HCT116 (cell line): ENCODE data around the gene FHIT. TPM values are rescaled to one million over a fixed set of nuclear protein-coding genes. Genes with fewer than 3 reads are reported as not detected.

Source experiments
- ATAC-seq: fragments of 200-7000 bp; cut with Tn5 transposase; 2 replicates; pipeline ENCODE4 v1.9.1; 2020; ENCODE audit warnings: mild to moderate bottlenecking, moderate library complexity
- BruUV-seq: library from RNA; stranded (reverse); fragments of 400-500 nt; replicated peaks from 2 replicates; lab custom pipeline; 2021; lab: Mats Ljungman, UMichigan
- CTCF ChIA-PET: fragments of 300-600 bp; sonication (Branson Sonifier 250); formaldehyde crosslinking; loops from one replicate; lab custom pipeline; 2021; ENCODE audit warnings: antibody characterized with exemption; lab: Charles Lee
- POLR2A ChIA-PET: fragments of 300-600, 350-600 bp; sonication (Branson Sonifier 250); formaldehyde crosslinking; loops from one replicate; lab custom pipeline; 2021; ENCODE audit warnings: antibody characterized with exemption; lab: Charles Lee
- RAD21 ChIA-PET, 2 experiments: fragments of 300-600 bp; sonication (Branson Sonifier 250); formaldehyde crosslinking; loops; one replicate each; lab custom pipeline; 2023; ENCODE audit warnings: low total read pairs in 2 of 2; ENCODE audit not compliant: uncharacterized antibody in 2 of 2, unreplicated experiment in 2 of 2, low non-redundant PET in 1 of 2; lab: Charles Lee
- DNase-seq: peaks from one replicate; pipeline ENCODE4 v3.0.0-alpha.2; 2010; ENCODE audit warnings: low read depth, low spot score
- H2AFZ ChIP-seq: fragments of 200-600 bp; shearing (Covaris generic), sonication (generic); 2 replicates; pipeline ENCODE4 v1.6.1; 2017; ENCODE audit warnings: low read depth, mixed run types, mixed read lengths, antibody characterized with exemption, low read length; ENCODE audit not compliant: poor library complexity, severe bottlenecking
- H3K27ac ChIP-seq: 2 replicates; pipeline ENCODE4 v1.5.1; 2012; ENCODE audit warnings: low read depth, low read length
- H3K27me3 ChIP-seq: fragments of 200-600 bp; sonication (generic); 2 replicates; pipeline ENCODE4 v1.6.1; 2016; ENCODE audit warnings: mixed run types, low read length, mixed read lengths; ENCODE audit not compliant: insufficient read depth
- H3K36me3 ChIP-seq, 2 experiments: fragments of 200-500 bp in 1 of 2; fragments of 200-600 bp in 1 of 2; sonication (Bioruptor generic) in 1 of 2; sonication (generic) in 1 of 2; 2 replicates each; pipeline versions ENCODE4 v1.5.1 to v1.6.1; 2014 to 2016; ENCODE audit warnings: low read length in 2 of 2, inconsistent platforms in 1 of 2, mixed read lengths in 1 of 2, mixed run types in 1 of 2; ENCODE audit not compliant: insufficient read depth in 2 of 2, control insufficient read depth in 1 of 2
- H3K4me1 ChIP-seq, 2 experiments: fragments of 200-600 bp in 1 of 2; sonication (generic) in 1 of 2; 2 replicates each; pipeline versions ENCODE4 v1.5.1 to v1.6.1; 2012 to 2017; ENCODE audit warnings: low read length in 2 of 2, inconsistent platforms in 1 of 2, mild to moderate bottlenecking in 1 of 2, mixed read lengths in 1 of 2, mixed run types in 1 of 2, moderate library complexity in 1 of 2; ENCODE audit not compliant: insufficient read depth in 2 of 2, control insufficient read depth in 1 of 2
- H3K4me2 ChIP-seq: fragments of 200-600 bp; sonication (generic); 2 replicates; pipeline ENCODE4 v1.6.1; 2017; ENCODE audit warnings: mixed run types, low read length, mixed read lengths
- H3K4me3 ChIP-seq, 2 experiments: fragments of 200-600 bp in 1 of 2; sonication (generic) in 1 of 2; replicated peaks in 1 of 2; 2 replicates each; pipeline ENCODE4 v1.5.1; 2011 to 2016; ENCODE audit warnings: low read length in 2 of 2, control low read depth in 1 of 2, low read depth in 1 of 2, mild to moderate bottlenecking in 1 of 2, mixed read lengths in 1 of 2, mixed run types in 1 of 2
- H3K79me2 ChIP-seq: fragments of 200-600 bp; sonication (generic); 2 replicates; pipeline ENCODE4 v1.6.1; 2017; ENCODE audit warnings: mild to moderate bottlenecking, mixed run types, low read length, moderate library complexity, mixed read lengths; ENCODE audit not compliant: insufficient read depth
- H3K9ac ChIP-seq: fragments of 200-600 bp; sonication (generic); 2 replicates; pipeline ENCODE4 v1.6.1; 2016; ENCODE audit warnings: low read length, mixed read lengths
- H3K9me2 ChIP-seq: fragments of 200-600 bp; sonication (generic), shearing (Covaris generic); 2 replicates; pipeline ENCODE4 v1.6.1; 2017; ENCODE audit warnings: mixed run types, mild to moderate bottlenecking, moderate library complexity; ENCODE audit not compliant: insufficient read depth
- H3K9me3 ChIP-seq, 2 experiments: fragments of 200-500 bp in 1 of 2; fragments of 200-600 bp in 1 of 2; sonication (Bioruptor generic) in 1 of 2; sonication (generic) in 1 of 2; 2 replicates each; pipeline ENCODE4 v1.6.1; 2014 to 2017; ENCODE audit warnings: low read length in 2 of 2, mixed read lengths in 2 of 2, inconsistent platforms in 1 of 2, low read depth in 1 of 2, mild to moderate bottlenecking in 1 of 2, mixed run types in 1 of 2, moderate library complexity in 1 of 2; ENCODE audit not compliant: control insufficient read depth in 1 of 2, insufficient read depth in 1 of 2
- H4K20me1 ChIP-seq: fragments of 200-600 bp; sonication (generic), shearing (Covaris generic); 2 replicates; pipeline ENCODE4 v1.6.1; 2017; ENCODE audit warnings: mixed run types, mild to moderate bottlenecking, moderate library complexity; ENCODE audit not compliant: insufficient read depth
- CBX3 ChIP-seq: IDR thresholded peaks from 2 replicates; pipeline ENCODE4 v1.6.1; 2012; ENCODE audit warnings: low read depth
- CEBPB ChIP-seq: IDR thresholded peaks from 2 replicates; pipeline ENCODE4 v1.6.1; 2012; ENCODE audit warnings: low read depth
- EGR1 ChIP-seq: IDR thresholded peaks from 2 replicates; pipeline ENCODE4 v1.6.1; 2012; ENCODE audit warnings: low read depth
- ELF1 ChIP-seq: IDR thresholded peaks from 2 replicates; pipeline ENCODE4 v1.6.1; 2012; ENCODE audit warnings: low read depth, borderline replicate concordance
- EZH2 ChIP-seq: fragments of 200-600 bp; sonication (generic); IDR thresholded peaks from 2 replicates; pipeline ENCODE4 v1.6.1; 2017; ENCODE audit warnings: antibody characterized with exemption, mixed run types
- EZH2phosphoT487 ChIP-seq: fragments of 200-600 bp; IDR thresholded peaks from 2 replicates; pipeline ENCODE4 v1.6.1; 2018; ENCODE audit warnings: antibody characterized with exemption, borderline replicate concordance
- FOSL1 ChIP-seq: IDR thresholded peaks from 2 replicates; pipeline ENCODE4 v1.6.1; 2012; ENCODE audit warnings: low read depth
- JUND ChIP-seq: IDR thresholded peaks from 2 replicates; pipeline ENCODE4 v1.6.1; 2012
- POLR2AphosphoS5 ChIP-seq: IDR thresholded peaks from 2 replicates; pipeline ENCODE4 v1.6.1; 2011; ENCODE audit warnings: mild to moderate bottlenecking, low read depth, low read length, moderate library complexity
- RAD21 ChIP-seq: IDR thresholded peaks from 2 replicates; pipeline ENCODE4 v1.6.1; 2012; ENCODE audit warnings: low read depth, mild to moderate bottlenecking
- SIN3A ChIP-seq: IDR thresholded peaks from 2 replicates; pipeline ENCODE4 v1.6.1; 2012; ENCODE audit warnings: low read depth
- SP1 ChIP-seq: IDR thresholded peaks from 2 replicates; pipeline ENCODE4 v1.6.1; 2012; ENCODE audit warnings: low read depth
- SRF ChIP-seq: IDR thresholded peaks from 2 replicates; pipeline ENCODE4 v1.6.1; 2012; ENCODE audit warnings: low read depth
- YY1 ChIP-seq: IDR thresholded peaks from 2 replicates; pipeline ENCODE4 v1.6.1; 2011; ENCODE audit warnings: low read length, low read depth, moderate library complexity, mild to moderate bottlenecking; ENCODE audit not compliant: insufficient replicate concordance; ENCODE audit errors: extremely low read depth
- ZFX ChIP-seq: fragments of 450-650 bp; IDR thresholded peaks from 2 replicates; pipeline ENCODE4 v1.6.1; 2017
- intact Hi-C: fragments of 100-400 bp; cut with micrococcal nuclease; formaldehyde crosslinking; loops from 2 replicates; pipeline ENCODE4 v1.10.0; 2022
- total RNA-seq: library from RNA; stranded (reverse); gene quantifications from one replicate; pipeline ENCODE4 v1.2.1, GENCODE V29; 2021; ENCODE audit not compliant: unreplicated experiment
- TF ChIP-seq, protein P1 (sequence below): IDR thresholded peaks from 2 replicates; pipeline ENCODE4 v1.6.1; 2012; ENCODE audit warnings: low read depth
- TF ChIP-seq, protein P2 (sequence below), 3 experiments: fragments of 200-600 bp in 1 of 3; sonication (generic) in 1 of 3; IDR thresholded peaks in 2 of 3; conservative IDR thresholded peaks in 1 of 3; 2 replicates each; pipeline ENCODE4 v1.5.1; 2012 to 2017; ENCODE audit warnings: low read depth in 2 of 3, low read length in 2 of 3, antibody characterized with exemption in 1 of 3, borderline replicate concordance in 1 of 3, control low read depth in 1 of 3, mild to moderate bottlenecking in 1 of 3, mixed read lengths in 1 of 3, mixed run types in 1 of 3, moderate library complexity in 1 of 3; ENCODE audit not compliant: insufficient read depth in 1 of 3
- TF ChIP-seq, protein P3 (sequence below): IDR thresholded peaks from 2 replicates; pipeline ENCODE4 v1.6.1; 2011; ENCODE audit warnings: mild to moderate bottlenecking, low read length, moderate library complexity; ENCODE audit not compliant: insufficient replicate concordance; ENCODE audit errors: extremely low read depth
- TF ChIP-seq, protein P4 (sequence below): IDR thresholded peaks from 2 replicates; pipeline ENCODE4 v1.6.1; 2012

The FHIT gene
- total RNA-seq, 1 experiment from 2014 or later: 20.1 TPM

DNA sequence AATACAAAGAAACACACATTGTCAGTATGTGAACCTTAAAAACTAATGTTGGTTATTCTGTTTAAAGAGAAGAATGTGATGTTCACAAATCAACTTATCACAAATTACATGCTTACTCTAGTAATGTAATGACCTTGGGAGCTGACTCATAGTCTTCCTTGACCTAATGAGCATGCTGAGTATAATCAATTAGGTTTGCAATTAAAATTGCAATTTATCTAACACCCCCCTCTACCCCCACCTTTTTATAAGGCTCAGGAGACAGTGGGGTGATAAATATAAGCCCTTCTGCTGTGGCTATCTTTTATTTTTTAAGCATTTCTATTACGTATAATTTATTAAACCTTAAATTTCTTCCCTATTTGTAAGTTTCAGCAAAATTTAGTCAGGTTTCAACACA lies 1253.7 kb downstream of the FHIT start:
- H3K79me2 ChIP-seq: no peaks in the 10 kb centered on the region
- no peaks in the 10 kb centered on the region for H3K36me3 ChIP-seq

More for the DNA sequence above, 1253.7 kb downstream of the FHIT start:
- Histone ChIP-seq H3K27me3 (0 out of 2 replicates have a peak, but pooled peaks cover 8% of the 10 kb centered on the region), H3K9ac (no peak overlapping the region), H3K4me2 (no peak overlapping the region), H3K4me1 (no peaks in the 10 kb centered on the region), H2AFZ (no peak overlapping the region), H4K20me1 (no peaks in the 10 kb centered on the region), H3K4me3 (no peak overlapping the region), H3K27ac (no peak overlapping the region), H3K9me3 (no peaks in the 10 kb centered on the region)
- BruUV-seq: no TSS peak
- ChIA-PET POLR2A (no interaction called here), RAD21 (no interaction called here)
- ATAC-seq (no peak), DNase-seq (no peak)
- TF ChIP-seq, protein P1, sequence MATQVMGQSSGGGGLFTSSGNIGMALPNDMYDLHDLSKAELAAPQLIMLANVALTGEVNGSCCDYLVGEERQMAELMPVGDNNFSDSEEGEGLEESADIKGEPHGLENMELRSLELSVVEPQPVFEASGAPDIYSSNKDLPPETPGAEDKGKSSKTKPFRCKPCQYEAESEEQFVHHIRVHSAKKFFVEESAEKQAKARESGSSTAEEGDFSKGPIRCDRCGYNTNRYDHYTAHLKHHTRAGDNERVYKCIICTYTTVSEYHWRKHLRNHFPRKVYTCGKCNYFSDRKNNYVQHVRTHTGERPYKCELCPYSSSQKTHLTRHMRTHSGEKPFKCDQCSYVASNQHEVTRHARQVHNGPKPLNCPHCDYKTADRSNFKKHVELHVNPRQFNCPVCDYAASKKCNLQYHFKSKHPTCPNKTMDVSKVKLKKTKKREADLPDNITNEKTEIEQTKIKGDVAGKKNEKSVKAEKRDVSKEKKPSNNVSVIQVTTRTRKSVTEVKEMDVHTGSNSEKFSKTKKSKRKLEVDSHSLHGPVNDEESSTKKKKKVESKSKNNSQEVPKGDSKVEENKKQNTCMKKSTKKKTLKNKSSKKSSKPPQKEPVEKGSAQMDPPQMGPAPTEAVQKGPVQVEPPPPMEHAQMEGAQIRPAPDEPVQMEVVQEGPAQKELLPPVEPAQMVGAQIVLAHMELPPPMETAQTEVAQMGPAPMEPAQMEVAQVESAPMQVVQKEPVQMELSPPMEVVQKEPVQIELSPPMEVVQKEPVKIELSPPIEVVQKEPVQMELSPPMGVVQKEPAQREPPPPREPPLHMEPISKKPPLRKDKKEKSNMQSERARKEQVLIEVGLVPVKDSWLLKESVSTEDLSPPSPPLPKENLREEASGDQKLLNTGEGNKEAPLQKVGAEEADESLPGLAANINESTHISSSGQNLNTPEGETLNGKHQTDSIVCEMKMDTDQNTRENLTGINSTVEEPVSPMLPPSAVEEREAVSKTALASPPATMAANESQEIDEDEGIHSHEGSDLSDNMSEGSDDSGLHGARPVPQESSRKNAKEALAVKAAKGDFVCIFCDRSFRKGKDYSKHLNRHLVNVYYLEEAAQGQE: no peak
- TF ChIP-seq YY1 (no peak), JUND (no peak), POLR2AphosphoS5 (no peak), EZH2 (no peak), ELF1 (no peak), SIN3A (no peak), EZH2phosphoT487 (no peak), EGR1 (no peak), FOSL1 (no peak), SP1 (no peak), CBX3 (no peak), CEBPB (no peak), SRF (no peak), RAD21 (no peak), ZFX (no peak)
- TF ChIP-seq, protein P2, sequence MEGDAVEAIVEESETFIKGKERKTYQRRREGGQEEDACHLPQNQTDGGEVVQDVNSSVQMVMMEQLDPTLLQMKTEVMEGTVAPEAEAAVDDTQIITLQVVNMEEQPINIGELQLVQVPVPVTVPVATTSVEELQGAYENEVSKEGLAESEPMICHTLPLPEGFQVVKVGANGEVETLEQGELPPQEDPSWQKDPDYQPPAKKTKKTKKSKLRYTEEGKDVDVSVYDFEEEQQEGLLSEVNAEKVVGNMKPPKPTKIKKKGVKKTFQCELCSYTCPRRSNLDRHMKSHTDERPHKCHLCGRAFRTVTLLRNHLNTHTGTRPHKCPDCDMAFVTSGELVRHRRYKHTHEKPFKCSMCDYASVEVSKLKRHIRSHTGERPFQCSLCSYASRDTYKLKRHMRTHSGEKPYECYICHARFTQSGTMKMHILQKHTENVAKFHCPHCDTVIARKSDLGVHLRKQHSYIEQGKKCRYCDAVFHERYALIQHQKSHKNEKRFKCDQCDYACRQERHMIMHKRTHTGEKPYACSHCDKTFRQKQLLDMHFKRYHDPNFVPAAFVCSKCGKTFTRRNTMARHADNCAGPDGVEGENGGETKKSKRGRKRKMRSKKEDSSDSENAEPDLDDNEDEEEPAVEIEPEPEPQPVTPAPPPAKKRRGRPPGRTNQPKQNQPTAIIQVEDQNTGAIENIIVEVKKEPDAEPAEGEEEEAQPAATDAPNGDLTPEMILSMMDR (IDR thresholded peaks at IDR 0.05 in 2 of 3, conservative IDR thresholded peaks at IDR 0.05 in 1 of 3; ENCODE audit: borderline replicate concordance in 1 of 3, insufficient read depth in 1 of 3, low read depth in 2 of 3, low read length in 2 of 3): no peak
- TF ChIP-seq, protein P3, sequence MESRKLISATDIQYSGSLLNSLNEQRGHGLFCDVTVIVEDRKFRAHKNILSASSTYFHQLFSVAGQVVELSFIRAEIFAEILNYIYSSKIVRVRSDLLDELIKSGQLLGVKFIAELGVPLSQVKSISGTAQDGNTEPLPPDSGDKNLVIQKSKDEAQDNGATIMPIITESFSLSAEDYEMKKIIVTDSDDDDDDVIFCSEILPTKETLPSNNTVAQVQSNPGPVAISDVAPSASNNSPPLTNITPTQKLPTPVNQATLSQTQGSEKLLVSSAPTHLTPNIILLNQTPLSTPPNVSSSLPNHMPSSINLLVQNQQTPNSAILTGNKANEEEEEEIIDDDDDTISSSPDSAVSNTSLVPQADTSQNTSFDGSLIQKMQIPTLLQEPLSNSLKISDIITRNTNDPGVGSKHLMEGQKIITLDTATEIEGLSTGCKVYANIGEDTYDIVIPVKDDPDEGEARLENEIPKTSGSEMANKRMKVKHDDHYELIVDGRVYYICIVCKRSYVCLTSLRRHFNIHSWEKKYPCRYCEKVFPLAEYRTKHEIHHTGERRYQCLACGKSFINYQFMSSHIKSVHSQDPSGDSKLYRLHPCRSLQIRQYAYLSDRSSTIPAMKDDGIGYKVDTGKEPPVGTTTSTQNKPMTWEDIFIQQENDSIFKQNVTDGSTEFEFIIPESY: no peak
- TF ChIP-seq, protein P4, sequence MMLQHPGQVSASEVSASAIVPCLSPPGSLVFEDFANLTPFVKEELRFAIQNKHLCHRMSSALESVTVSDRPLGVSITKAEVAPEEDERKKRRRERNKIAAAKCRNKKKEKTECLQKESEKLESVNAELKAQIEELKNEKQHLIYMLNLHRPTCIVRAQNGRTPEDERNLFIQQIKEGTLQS: no peak
- TF ChIP-seq, all 23 proteins: peak for 0
- intact Hi-C loops: no loop called here
- CTCF ChIA-PET: no interaction called here
- no peaks in the 10 kb centered on the region for H3K9me2 ChIP-seq
